GM23248 (cell line): Measurements from ENCODE around the gene CCNJ. TPM values are rescaled to one million over a fixed set of nuclear protein-coding genes. Genes with fewer than 3 reads are reported as not detected.
A peak's percentile ranks its signal among the peaks of the same experiment; 100 is the strongest.

ENCODE experiments used
- DNase-seq: peaks from one replicate; pipeline ENCODE4 v3.0.0-alpha.2; 2015
- H2AFZ ChIP-seq: fragments of 200-600 bp; sonication (generic); 2 replicates; pipeline ENCODE4 v1.6.1; 2016; ENCODE audit warnings: antibody characterized with exemption
- H3F3A ChIP-seq: fragments of 200-600 bp; sonication (generic); 2 replicates; pipeline ENCODE4 v1.6.1; 2016; ENCODE audit warnings: mild to moderate bottlenecking, antibody characterized with exemption, mixed run types; ENCODE audit not compliant: insufficient read depth
- H3K27ac ChIP-seq: fragments of 200-600 bp; sonication (generic); 2 replicates; pipeline ENCODE4 v1.5.1; 2016; ENCODE audit warnings: mild to moderate bottlenecking
- H3K27me3 ChIP-seq: fragments of 200-600 bp; sonication (generic); replicated peaks from 2 replicates; pipeline ENCODE4 v1.6.1; 2016; ENCODE audit warnings: mild to moderate bottlenecking; ENCODE audit not compliant: insufficient read depth
- H3K36me3 ChIP-seq: fragments of 200-600 bp; sonication (generic); 2 replicates; pipeline ENCODE4 v1.6.1; 2016; ENCODE audit warnings: low read depth, mild to moderate bottlenecking
- H3K4me1 ChIP-seq: fragments of 200-600 bp; sonication (generic); 2 replicates; pipeline ENCODE4 v1.6.1; 2016; ENCODE audit warnings: mild to moderate bottlenecking; ENCODE audit not compliant: insufficient read depth
- H3K4me2 ChIP-seq: fragments of 200-600 bp; sonication (generic); one replicate; pipeline ENCODE4 v1.6.1; 2016; ENCODE audit warnings: mild to moderate bottlenecking; ENCODE audit not compliant: unreplicated experiment
- H3K4me3 ChIP-seq: fragments of 200-600 bp; sonication (generic); 2 replicates; pipeline ENCODE4 v1.5.1; 2016; ENCODE audit warnings: mild to moderate bottlenecking
- H3K79me2 ChIP-seq: fragments of 200-600 bp; sonication (generic); 2 replicates; pipeline ENCODE4 v1.6.1; 2016; ENCODE audit warnings: mild to moderate bottlenecking; ENCODE audit not compliant: insufficient read depth
- H3K9ac ChIP-seq: fragments of 200-600 bp; sonication (generic); 2 replicates; pipeline ENCODE4 v1.6.1; 2016; ENCODE audit warnings: mild to moderate bottlenecking
- H3K9me2 ChIP-seq: fragments of 200-600 bp; sonication (generic); 2 replicates; pipeline ENCODE4 v1.6.1; 2016; ENCODE audit warnings: mixed run types, mild to moderate bottlenecking, moderate library complexity; ENCODE audit not compliant: insufficient read depth
- H3K9me3 ChIP-seq: fragments of 200-600 bp; sonication (generic); one replicate; pipeline ENCODE4 v1.6.1; 2017; ENCODE audit warnings: low read depth
- H4K20me1 ChIP-seq: fragments of 200-600 bp; sonication (generic); 2 replicates; pipeline ENCODE4 v1.6.0; 2016; ENCODE audit not compliant: insufficient read depth
- EZH2 ChIP-seq: fragments of 200-600 bp; sonication (generic); IDR thresholded peaks from 2 replicates; pipeline ENCODE4 v1.6.1; 2018; ENCODE audit warnings: antibody characterized with exemption, mild to moderate bottlenecking; ENCODE audit not compliant: insufficient read depth, poor library complexity, severe bottlenecking
- EZH2phosphoT487 ChIP-seq: fragments of 200-600 bp; sonication (generic); IDR thresholded peaks from 2 replicates; pipeline ENCODE4 v1.6.1; 2018; ENCODE audit warnings: antibody characterized with exemption, moderate library complexity, mild to moderate bottlenecking, low read depth; ENCODE audit not compliant: insufficient read depth
- WGBS, 2 experiments: methylation state at CpG; one replicate each; pipeline ENCODE4 v1.1.6; 2015 to 2017; ENCODE audit warnings: low lambda C conversion rate in 2 of 2, low coverage in 1 of 2; ENCODE audit errors: missing lambda C conversion rate in 2 of 2; 5-methylcytosine and 5-hydroxymethylcytosine counted together
- in situ Hi-C: fragments of 300-500 bp; cut with MboI; formaldehyde crosslinking; loops from 2 replicates; pipeline ENCODE4 v1.15.0; 2020
- polyA plus RNA-seq: library from polyadenylated mRNA; unstranded; fragments of >200 nt; fragmentation: Nextera tagmentation; extraction: Ambion mirVana; gene quantifications from 2 replicates; pipeline ENCODE4 v1.2.1, GENCODE V29; 2016
- total RNA-seq: library from RNA; depleted of rRNA; stranded (reverse); fragments of >200 nt; shearing (Covaris generic); gene quantifications from 2 replicates; pipeline ENCODE4 v1.2.3, GENCODE V29; 2014

The CCNJ gene
- total and polyA plus RNA-seq, 2 experiments from 2014 or later, result 2.7 to 2.9 TPM

DNA sequence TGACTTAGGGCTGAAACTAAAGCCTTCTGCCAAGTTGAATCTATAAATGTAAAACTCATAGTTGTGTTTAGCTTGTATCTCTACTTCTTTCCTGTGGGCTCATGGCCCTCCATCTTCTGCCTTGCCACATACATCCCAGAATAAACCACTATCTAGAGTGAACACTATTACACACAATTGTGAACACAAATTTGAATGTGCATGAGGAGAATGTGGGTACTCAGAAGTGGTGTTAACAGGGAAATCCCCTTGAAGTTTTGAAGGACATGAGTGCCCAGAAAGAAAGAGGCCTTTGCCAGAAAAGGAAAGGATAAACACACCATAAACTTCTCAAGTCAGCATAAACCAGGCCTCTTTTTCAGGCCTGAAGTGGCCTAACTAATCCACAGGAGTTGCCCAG is 20.2 kb upstream of the CCNJ start:
- Histone ChIP-seq H3K36me3 (no peaks in the 10 kb centered on the region), H3K9me3 (no peaks in the 10 kb centered on the region), H3K4me3 (no peak overlapping the region), H3K27me3 (no peaks in the 10 kb centered on the region; the same call in 1 of the 2 replicates), H2AFZ (no peak overlapping the region), H3K4me1 (no peaks in the 10 kb centered on the region), H3K79me2 (no peaks in the 10 kb centered on the region), H3K9me2 (no peaks in the 10 kb centered on the region), H3K4me2 (no peak overlapping the region), H4K20me1 (no peaks in the 10 kb centered on the region), H3K27ac (no peak overlapping the region), H3K9ac (no peak overlapping the region), H3F3A (no peaks in the 10 kb centered on the region)
- in situ Hi-C loops, result loop anchor here (25.0 kb wide), 1 partner anchor 264 kb away; no protein-coding TSS in a partner anchor
- no peak for DNase-seq
- TF ChIP-seq EZH2phosphoT487 (no peak), EZH2 (no peak)

DNA sequence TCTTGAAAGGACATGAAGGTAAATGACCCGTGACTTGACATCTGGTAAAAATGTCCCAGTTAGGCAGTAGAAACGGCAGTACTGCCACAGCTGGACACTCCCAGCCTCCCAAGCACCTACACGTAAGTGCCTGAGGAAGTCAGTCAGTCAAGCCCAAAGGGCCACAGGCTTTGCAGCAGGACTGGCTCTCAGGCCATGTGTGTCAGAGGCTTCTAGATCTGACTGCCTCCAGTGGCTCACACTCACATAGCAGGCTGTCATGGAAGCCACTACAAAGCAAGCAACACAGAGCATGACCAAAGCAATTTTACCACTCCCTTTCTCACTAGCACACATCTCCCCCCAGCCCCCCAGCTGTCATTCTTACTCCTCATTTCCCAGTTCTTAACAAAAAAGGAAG is 17.8 kb upstream of the CCNJ start:
- in situ Hi-C loops, result no loop called here
- no peak overlapping the region for H2AFZ ChIP-seq
- H3K36me3 ChIP-seq, result no peaks in the 10 kb centered on the region
- no peaks in the 10 kb centered on the region for H3K4me1 ChIP-seq
- peak; percentile 27 for DNase-seq
- no peak overlapping the region for H3K4me3 ChIP-seq
- H3K9me2 ChIP-seq, result no peaks in the 10 kb centered on the region
- no peak overlapping the region for H3K4me2 ChIP-seq
- H4K20me1 ChIP-seq, result no peaks in the 10 kb centered on the region
- H3K9ac ChIP-seq, result no peak overlapping the region
- H3K9me3 ChIP-seq, result no peaks in the 10 kb centered on the region
- no peak for TF ChIP-seq EZH2phosphoT487
- no peak for TF ChIP-seq EZH2
- H3K79me2 ChIP-seq, result no peaks in the 10 kb centered on the region
- H3K27me3 ChIP-seq, result no peaks in the 10 kb centered on the region
- WGBS, 2 experiments, result 59 to 66% methylated on average over 3 of the region's 3 CpGs
- H3K27ac ChIP-seq, result no peak overlapping the region
- H3F3A ChIP-seq, result no peaks in the 10 kb centered on the region

DNA sequence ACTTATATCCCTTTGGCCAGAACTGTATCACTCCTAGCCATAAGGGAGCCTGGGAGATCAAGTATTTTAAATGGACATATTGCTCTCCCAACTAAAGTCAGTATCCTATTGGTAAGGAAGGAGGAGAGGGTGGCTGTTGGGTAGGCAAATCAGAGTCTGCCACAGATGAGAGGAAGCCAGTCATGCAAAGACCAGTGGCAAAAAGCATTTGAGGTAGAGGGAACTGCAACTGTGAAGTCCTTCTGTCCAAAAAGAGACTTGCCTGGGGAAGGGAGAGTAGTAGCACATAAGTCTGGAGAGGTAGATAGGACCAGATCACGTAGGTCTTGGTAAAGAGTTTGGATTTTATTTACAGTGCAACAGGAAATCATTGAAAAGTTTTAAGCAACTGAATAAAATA is 8.8 kb upstream of the CCNJ start:
- no peaks in the 10 kb centered on the region for H3K9me3 ChIP-seq
- no peak overlapping the region for H3K9ac ChIP-seq
- H3K4me3 ChIP-seq, result no peak overlapping the region
- DNase-seq, result no peak
- 69 to 84% methylated on average over 1 of the region's 1 CpG for WGBS, 2 experiments
- H3K27me3 ChIP-seq, result no peaks in the 10 kb centered on the region
- H3K9me2 ChIP-seq, result no peaks in the 10 kb centered on the region
- H3K79me2 ChIP-seq, result no peaks in the 10 kb centered on the region
- H3K27ac ChIP-seq, result no peak overlapping the region
- H3K36me3 ChIP-seq, result no peaks in the 10 kb centered on the region
- TF ChIP-seq EZH2 (no peak), EZH2phosphoT487 (no peak)
- H3F3A ChIP-seq, result no peaks in the 10 kb centered on the region
- H3K4me2 ChIP-seq, result no peak overlapping the region
- no peak overlapping the region for H2AFZ ChIP-seq
- H4K20me1 ChIP-seq, result no peaks in the 10 kb centered on the region
- H3K4me1 ChIP-seq, result no peaks in the 10 kb centered on the region
- in situ Hi-C loops, result no loop called here

DNA sequence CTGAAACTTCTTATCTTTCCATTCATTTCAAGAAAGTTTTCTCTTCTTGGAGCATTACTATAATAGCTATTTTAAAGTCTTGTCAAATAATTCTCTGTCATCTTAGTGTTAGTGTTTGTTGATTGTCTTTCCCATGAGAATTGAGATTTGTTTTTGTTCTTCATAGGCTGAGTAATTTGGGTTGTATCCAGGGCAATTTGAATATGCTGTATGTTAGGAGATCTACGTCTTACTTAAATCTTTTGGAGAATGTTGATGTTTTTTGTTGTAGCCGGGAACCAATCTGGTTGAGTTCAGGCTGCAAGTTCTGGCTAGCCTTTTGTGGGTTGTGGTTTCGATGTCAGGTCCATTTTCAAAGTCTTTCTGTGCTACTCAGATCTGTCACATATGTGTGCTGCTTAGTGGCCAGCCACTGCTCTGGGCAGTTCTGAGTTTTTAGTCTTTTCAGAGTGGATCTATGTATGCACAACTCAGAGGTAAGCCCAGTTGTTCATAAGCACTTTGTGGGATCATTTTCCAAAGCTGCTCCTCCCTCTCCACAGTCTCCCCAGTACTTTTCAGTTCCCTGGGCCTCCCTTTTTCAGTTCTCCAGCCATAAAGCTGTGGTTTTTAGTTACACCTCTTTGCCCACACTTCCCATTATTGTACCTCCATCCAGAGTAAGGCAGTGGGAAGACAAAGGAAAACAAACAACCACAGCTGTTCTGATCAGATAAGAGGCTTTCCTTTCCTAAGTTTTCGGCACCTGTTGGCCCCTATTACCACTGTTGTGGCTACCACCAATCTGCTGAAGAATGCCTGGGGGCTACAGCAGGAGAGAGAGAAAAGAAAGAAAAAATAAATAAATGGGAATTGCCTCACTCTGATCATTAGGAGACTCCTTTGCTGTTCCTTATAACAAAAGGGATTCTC is 4.7 kb upstream of the CCNJ start:
- H4K20me1 ChIP-seq, result no peaks in the 10 kb centered on the region
- in situ Hi-C loops, result no loop called here
- no peak for DNase-seq
- no peak overlapping the region for H2AFZ ChIP-seq
- H3K4me3 ChIP-seq, result no peak overlapping the region
- H3K36me3 ChIP-seq, result no peaks in the 10 kb centered on the region
- H3K9me3 ChIP-seq, result no peaks in the 10 kb centered on the region
- H3K79me2 ChIP-seq, result no peaks in the 10 kb centered on the region
- WGBS, 2 experiments, result 84 to 87% methylated on average over 4 of the region's 4 CpGs
- no peak overlapping the region for H3K27ac ChIP-seq
- no peak overlapping the region for H3K4me2 ChIP-seq
- H3K4me1 ChIP-seq, result peaks cover 4% of the 10 kb centered on the region; the same call in 1 of the 2 replicates
- H3K9me2 ChIP-seq, result no peaks in the 10 kb centered on the region
- H3K27me3 ChIP-seq, result no peaks in the 10 kb centered on the region
- H3F3A ChIP-seq, result peaks cover 6% of the 10 kb centered on the region; the same call in 1 of the 2 replicates
- no peak for TF ChIP-seq EZH2
- no peak for TF ChIP-seq EZH2phosphoT487
- H3K9ac ChIP-seq, result no peak overlapping the region
